ENCODE results near the gene HECW1.
"Not testable (repeated sequence)": the region's sequence is repeated elsewhere in the genome, so short reads cannot be mapped to it uniquely, and the experiment has no call there.

HECW1 gene

DNA sequence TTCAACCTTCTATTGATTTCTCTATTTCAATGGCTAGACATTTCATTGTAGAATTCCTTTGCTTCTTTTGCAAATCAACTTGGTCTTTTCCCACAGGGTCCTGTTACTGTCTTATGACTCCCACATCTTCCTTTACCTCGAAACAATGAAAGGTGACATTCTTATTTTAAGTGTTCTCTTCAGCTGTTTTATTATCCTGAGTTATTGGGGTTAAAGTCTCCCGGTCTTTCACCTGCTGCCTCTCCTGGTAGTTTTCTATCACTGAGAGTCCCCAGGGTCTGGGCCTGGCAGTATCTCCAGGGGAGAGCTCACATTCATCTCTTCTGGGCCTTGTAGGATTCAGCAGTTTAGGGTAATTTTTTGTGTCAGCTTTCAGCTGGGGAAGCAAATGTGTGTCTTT is 95.8 kb downstream of the HECW1 start:
- DNase-seq (ENCODE audit: low read depth) = no peak

DNA sequence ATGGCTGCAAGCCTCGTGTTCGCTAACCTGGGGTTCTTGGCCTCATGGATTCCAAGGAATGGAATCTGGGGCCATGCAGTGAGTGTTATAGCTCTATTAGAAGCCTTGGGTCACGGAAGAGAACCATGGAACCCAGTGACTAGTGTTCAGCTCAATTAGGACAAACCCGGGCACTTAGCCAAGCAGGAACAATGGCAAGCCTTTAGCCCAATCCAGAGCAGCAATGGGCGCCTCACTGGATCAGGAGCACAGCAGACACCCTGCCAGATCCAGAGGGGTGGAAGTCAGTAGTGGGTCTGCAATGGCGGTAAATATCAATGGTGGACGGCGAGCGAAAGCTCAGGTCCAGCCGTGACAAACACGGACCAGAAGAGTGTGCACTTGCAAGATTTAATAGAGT is 98.1 kb downstream of the HECW1 start:
- not testable (repeated sequence) for DNase-seq (ENCODE audit: low read depth)

DNA sequence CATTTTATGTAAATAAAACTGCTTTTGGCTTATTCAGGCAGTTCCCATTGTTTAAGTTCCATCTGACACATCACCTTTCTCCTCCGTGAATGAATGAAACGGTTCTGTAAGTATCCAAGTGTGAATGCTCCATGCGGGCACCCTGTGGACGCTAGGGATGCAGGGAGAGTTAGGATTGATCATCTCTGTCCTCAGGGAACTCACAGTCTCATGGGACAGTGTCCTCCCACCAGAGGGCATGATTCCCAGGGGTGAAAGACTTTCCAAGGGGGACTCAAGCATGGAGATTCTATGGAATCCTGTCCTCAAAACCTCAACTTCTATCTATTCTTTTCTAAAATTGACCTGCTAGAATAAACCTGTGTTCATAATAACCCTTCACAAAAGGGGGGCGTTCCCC is 98.8 kb downstream of the HECW1 start:
- no peak for DNase-seq (ENCODE audit: low read depth)

DNA sequence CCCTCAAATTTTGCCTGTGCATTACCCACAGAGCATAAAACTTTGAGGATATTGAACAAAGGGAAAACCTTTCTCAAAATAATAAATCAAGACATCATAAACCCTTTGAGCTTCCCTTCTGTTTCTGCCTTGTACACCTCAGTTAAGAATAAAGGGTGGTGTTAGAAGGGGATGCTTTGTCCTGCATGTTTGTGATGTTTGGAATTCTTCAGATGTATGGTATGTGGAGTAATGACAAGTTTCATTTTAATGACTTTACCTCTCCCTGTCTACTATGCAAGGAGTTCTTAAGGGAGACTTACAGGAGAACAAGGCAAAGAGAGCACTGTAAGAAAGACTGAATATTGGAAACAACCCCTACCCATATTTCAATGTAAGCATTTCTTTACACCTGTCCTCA is 99.2 kb downstream of the HECW1 start:
- peak; percentile 10 for DNase-seq (ENCODE audit: low read depth)

DNA sequence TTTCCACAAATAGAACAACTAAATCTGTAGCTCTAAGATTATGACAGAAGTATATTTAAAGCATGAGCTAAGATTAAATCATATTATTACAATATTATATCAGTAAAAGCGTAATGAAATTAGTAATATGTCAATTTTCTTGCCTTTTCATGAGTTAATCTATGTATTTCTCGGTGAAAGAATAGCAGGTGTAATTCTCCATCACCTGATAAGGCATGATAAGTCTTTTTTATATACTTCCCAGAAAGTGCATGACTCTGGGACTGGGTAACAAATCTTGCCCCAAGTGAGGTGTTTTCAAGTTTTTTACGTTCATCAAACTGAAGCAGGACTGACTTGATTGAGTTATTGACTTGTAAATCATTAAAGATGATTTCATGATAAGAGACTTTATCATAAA is 100.5 kb downstream of the HECW1 start:
- no peak for DNase-seq (ENCODE audit: low read depth)

DNA sequence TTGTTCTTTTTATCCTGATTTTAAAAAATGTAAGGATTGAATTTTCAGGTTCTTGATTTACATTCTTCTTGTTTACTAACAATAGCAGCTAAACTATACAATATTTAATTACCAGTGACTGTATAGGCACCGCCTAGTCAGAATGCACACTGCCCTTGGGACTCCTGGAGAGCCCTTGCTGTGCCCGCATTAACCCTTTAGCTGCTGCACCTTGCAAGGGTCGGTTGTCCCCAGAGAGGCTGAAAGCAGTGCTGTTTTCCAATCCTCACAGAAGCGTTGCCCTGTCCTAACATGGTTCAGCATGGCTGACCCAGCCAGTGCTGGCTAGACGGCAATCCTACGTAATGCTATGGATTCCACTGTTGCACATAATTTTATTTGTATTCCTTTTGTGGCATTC is 102.6 kb downstream of the HECW1 start:
- no peak for DNase-seq (ENCODE audit: low read depth)

DNA sequence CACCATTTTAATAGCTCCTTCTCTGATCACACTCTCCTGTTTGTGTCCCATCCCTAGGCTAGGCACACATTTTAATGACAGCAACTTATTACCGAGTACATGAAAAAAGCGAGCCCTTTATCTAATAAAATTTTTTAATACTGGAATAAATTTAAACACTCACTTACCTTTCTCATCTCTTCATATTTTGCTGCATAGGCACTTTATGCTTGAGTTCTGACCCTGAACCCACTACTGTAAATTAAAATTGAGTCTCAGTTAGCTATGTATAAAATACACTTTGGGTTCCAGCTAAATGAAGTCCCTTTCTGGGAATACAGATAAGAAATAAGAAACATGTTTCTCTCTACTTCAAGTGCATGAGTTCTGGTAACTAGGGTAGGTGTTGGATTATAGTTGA is 104.6 kb downstream of the HECW1 start:
- DNase-seq (ENCODE audit: low read depth) = no peak

DNA sequence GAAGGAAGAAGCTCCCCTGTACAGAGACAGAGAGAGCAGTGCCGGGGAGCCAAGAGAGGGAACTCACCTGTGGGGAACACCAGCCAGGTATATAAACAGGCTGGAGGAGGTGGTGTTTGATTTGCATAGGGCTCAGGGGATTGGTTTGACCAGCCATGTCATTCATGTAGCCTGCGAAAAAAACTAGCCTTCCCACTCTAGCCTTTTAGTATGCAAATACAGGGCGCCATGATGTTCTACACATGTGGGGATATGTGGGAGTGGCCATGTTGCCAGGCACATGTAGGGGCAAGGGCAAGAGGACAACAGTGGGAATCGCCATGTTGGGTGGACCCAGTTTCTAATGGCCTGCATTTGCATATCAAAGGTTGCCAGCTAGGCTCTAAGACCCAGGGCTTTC is 106.5 kb downstream of the HECW1 start:
- DNase-seq (ENCODE audit: low read depth) = not testable (repeated sequence)

DNA sequence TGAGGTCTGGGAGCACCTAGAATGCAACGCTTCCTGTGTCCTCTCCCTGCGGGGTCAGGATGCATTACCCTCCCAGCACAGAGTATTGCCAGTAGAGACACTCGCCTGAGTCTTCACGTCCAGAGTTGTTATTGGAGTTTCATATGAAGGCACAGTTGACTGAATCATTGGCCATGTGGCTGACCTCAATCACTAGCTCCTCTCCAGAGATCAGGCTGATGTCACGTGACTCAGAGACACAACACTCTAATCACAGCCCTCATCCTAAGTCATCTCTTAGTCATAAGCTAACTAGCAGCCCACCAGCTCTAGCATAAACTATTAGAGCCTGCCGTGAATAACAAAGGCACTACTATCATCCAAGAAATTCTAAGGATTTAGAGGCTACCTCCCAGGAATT is 107.8 kb downstream of the HECW1 start:
- DNase-seq (ENCODE audit: low read depth) = peak; percentile 84

DNA sequence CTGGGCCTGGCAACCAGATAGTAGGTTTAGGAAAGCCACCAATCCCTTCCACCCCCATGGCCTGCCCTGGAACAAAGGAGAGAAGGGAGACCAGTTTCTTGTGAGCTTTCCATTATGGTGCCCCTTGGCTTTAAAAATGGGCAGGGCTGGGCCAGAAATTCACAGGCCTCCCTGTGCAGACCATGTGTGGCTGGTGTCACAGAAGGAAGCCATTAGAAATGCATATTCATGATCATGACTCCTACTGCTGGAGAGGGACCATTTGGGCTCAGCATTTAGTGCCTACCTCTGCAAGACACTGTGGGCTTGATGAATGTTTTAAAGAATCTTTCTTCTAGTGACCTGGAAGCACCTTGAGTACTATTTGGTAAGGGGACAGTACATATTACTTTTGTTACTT is 108.3 kb downstream of the HECW1 start:
- DNase-seq (ENCODE audit: low read depth) = no peak

DNA sequence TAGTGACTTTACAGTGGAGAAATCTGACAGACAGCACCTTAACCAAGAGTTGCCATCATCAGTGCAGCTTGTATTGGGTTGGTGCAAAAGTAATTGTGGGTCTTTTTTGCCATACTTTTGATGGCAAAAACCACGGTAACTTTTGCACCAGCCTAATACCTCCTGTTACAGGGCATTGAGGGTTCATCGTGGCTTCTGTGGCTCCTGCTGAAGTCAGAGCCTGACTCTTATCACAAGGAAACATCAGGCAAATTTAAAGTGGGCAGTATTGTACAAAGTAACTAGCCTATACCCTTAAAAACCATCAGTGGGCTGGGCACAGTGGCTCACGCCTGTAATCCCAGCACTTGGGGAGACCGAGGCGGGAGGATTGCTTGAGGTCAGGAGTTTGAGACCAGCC is 117.4 kb downstream of the HECW1 start:
- no peak for DNase-seq (ENCODE audit: low read depth)

DNA sequence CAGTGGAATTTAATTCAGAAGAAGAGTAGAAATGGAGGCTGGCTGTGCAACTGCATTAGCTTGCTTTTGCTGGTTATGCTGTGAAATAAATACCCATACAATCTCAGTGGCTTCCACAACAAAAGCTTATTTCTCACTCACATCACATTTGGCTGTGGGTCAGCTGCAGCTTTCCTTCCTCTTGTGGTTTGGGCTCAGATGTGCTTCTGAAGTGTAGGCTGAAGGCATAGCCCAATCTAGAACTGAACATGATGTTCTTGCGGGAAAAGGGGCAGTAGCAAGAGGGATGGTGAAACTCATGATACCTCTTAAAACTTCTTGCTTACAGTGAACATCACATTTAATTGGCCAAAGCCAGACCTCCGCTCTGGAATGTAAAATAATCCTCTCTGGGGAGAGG is 119.9 kb downstream of the HECW1 start:
- no peak for DNase-seq (ENCODE audit: low read depth)

DNA sequence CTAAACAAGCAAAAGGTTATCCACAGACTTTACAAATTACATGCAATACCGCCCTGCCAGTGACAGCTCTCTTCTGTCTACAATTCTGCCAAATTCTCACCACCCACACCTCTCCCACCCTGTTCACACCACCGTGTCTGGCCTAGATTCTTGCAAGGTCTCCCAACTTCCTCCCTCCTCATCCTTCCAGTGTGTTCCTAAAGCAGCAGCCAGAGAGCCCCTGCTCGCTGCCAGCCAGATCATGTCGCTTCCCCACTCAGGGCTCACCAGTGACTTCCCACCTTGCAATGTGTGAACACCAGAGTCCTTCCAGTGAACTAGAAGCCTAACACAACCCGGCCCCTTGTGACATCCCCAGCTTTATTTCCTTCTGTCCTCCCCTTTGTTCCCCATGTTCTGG is 121.6 kb downstream of the HECW1 start:
- DNase-seq (ENCODE audit: low read depth) = no peak

DNA sequence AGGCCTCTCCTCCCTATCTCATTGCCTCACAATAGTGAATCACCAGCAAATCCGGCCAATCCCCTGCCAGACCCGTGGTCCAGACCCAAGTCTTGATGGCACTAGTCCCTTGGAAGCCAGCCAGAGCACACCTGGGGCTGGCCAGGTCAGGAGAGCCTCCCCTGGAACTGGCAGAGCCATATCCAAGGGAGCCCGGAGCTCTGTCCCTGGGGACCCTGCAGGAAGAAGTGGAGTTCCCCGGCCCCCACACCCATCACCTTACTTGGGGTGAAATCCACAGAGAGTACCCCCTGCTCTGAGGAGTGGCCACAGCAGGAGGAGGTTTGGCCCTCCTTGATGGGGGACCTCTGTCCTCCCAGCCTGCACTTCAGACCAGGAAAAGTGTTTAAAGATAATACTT is 122.5 kb downstream of the HECW1 start:
- DNase-seq (ENCODE audit: low read depth) = no peak

DNA sequence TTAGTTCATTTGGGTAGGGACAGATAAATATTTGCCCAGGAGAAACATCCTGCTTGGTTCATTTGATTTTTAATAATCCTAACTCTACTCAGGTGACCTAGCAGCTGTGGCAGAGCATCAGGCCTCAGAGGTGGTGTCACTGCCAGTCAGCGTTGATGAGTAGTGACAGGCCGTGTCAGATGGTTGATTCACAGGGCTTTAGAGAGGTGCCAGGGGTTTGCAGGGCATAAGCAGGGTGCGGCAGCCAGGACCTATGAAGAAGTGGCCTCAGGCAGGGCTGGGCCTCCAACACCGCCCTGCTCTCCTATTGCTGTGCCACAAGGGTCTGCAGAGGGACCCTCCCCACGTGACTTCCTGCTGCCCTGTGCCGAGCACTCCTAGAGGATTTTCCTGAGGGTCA is 128.1 kb downstream of the HECW1 start:
- DNase-seq (ENCODE audit: low read depth) = no peak

DNA sequence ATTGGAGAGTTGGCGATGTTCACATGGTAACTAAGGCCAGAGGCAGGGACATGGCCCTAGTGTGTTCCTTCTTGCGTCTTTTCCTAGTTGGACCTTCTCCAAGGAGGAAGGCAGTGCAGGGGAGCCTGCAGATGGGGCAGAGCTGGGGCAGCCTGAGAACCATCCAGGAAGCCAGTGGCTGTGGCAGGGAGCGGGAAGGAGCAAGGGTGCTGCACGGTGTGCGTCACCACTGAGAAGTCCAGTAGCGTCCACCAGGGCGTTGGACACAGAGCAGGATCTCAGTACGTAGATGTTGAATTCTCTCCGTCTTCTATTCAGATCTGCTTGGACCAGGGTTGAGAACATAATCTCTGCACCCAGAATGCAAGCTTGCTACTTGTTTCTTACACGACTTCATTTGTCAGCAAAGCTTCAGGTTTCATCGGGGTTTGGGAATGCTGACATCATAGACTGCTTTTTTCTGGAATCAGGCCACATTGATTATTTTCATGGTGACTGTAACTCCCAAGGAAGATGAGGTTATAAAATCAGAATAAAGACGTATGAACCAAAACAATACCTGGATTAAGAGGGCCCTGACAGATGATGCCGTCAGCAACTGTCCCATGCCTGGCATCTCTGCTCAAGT is 130.3 kb downstream of the HECW1 start:
- DNase-seq (ENCODE audit: low read depth) = peak; percentile 5

DNA sequence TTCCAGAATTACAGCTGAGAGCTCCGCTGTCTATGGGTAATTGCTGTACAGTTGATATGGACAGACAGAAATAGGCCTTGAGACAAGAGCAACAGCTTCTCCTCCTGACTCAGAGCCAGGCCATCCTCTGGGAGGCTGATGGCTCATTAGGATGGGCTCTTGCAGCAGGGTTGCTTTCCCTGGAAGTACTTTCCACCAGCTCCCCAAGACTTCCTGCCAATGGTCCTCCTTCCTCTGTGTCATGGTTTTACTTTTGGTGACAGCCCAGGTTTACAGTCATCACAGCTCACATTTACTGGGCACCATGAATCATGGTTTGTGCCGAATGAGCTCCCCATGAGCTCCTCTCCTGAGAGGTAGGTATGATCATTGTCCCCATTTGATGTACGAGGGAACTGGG is 131.8 kb downstream of the HECW1 start:
- DNase-seq (ENCODE audit: low read depth) = no peak

DNA sequence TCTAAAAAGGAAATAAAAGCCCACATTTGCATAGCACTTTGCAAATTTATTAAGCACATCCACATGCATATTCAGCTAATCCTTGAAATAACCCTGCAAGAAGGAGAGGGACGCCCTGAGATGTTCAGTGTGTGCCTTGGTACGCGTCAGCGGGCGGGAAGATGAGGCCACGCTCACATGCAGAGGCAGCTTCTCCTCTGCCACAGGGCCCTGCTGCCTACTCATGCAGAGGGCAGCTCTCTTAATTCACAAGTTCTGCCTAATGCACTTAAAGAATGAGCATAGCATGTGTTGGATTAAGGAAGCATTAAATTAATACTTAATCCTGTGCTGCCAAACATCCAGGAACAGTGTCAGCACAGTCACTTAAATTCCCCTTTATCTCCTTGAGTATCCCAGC is 132.3 kb downstream of the HECW1 start:
- no peak for DNase-seq (ENCODE audit: low read depth)

DNA sequence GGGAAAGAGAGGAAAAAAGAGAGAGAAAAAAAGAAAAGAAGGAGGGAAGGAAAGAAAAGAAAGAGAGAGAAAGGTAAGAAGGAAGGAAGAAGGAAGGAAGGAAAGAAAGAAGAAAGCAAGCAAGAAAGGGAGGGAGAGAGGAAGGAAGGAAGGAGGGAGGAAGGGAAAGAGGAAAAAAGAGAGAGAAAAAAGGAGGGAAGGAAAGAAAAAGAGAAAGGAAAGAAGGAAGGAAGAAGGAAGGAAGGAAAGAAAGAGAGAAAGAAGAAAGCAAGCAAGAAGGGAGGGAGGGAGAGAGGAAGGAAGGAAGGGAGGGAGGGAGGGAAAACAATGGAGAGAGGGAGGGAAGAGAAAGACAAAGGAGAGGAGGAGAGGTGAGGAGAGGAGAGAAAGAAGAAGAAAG is 135.3 kb downstream of the HECW1 start:
- DNase-seq (ENCODE audit: low read depth) = no peak

DNA sequence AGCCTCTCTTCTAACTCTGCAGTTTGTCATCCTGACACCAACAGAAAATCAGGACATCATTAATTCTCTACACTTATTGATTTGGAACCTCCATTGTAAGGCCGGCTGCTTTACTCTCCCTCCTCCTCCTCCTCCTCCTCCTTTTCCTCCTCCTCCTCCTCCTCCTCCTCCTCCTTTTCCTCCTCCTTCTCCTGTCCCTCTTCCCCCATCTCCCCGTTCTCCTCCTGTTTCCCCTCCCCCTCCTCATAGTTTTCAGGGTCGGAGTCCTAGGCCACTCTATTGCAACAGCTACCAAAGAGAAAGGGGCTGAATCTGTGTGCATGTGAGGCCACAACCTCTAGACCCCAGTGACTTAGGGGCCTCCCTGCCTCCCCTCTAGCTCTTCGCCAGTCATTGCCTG is 136.1 kb downstream of the HECW1 start:
- no peak for DNase-seq (ENCODE audit: low read depth)

DNA sequence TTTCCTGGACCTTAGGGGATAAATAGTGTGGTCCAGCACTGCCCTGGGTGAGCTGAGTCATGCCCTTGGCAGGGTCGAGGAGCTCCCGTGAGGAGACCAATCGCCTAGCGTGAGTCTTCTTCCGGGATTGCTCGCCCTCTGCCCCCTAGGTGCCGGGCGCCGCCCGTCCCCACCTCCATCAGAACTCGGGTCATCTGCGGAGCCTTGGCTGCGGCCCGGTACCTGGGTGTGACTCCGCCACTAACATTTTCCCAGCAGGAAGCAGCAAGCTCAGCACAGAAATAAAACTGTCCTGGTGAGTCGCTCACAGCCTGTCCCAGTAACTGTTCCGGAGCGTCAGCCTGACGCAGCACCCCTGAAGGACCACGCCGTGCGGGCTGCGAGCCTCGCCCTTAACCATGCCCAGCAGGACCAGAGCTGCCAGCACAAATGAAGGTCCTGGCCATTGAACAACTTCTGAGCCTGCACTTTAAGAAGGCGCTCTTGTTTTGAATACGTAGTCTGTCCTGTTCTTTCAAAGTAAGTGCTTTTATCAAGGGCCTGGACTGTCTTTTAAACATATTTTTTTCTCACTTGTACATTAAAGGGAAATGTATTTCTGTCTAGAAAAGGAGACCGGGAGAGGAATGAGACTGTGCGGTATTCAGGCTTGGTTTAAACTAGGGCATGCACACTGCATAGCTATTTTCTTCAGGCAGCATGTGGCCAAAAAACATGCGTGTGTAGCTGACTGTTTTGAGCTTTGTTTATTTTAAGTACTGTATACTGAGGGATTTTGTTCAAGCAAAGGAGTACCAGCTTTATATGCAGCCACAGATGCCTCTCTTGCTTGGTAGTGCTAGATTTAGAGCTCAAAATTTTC is 136.7 kb downstream of the HECW1 start:
- peak; percentile 37 for DNase-seq (ENCODE audit: low read depth)

DNA sequence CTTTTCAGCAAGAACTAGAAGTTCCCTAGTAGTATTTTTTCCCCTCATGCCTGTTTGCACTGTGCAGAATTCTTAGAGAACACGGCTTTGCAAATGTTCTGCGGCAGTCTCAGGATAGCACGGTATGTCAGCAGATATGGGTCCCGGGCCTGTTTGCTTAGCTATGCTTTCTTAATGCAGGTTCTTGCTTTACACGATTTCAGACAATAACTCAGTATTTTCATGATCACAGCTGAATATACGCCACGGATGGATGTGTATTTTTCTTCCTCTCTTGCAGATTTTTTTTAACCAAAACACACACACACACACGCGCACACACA is 137.3 kb downstream of the HECW1 start:
- no peak for DNase-seq (ENCODE audit: low read depth)

DNA sequence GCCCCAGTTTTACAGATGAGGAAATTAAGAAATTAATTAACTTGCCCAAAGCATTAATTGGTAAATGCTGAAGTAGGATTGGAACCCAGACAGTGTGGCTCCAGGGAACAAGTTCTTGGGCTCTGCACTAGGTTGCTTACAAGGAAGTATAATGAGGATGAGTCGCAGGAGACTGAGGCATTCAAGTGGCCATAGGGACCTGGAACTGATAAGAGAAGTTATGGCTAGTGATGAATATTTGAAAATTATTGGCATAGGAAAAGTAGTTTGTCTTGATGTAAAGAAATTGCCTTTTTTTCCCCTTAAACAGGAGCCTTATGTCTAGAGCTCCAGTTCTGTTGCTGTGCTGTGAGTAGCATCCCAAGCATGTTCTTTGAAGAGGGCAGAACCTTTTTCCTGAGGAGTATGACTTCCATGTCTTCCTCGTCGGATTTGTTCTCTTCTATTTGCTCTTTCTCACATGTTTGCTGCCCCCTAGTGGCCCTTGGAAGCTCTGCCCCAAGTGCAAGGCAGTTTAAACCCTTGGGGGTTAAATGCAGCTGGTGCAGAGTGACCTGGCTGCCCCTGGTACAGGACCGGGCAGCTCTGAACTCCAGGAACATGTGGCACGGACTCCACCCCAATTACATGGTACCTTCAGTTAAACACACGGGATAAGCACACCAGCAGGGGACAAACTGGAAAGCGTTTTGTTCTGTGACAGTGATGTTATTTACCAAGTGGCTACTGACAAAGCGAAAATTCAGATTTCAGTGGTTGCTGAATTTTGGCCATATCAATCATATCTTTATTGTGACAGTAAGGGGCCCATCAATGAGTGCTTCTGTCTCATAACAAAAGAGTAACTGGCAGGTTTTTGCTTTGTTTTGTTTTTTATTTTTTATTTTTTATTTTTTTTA is 148.8 kb downstream of the HECW1 start:
- peak; percentile 81 for DNase-seq (ENCODE audit: low read depth)
